ENCODE measurements around the gene CD7.

The CD7 gene

DNA sequence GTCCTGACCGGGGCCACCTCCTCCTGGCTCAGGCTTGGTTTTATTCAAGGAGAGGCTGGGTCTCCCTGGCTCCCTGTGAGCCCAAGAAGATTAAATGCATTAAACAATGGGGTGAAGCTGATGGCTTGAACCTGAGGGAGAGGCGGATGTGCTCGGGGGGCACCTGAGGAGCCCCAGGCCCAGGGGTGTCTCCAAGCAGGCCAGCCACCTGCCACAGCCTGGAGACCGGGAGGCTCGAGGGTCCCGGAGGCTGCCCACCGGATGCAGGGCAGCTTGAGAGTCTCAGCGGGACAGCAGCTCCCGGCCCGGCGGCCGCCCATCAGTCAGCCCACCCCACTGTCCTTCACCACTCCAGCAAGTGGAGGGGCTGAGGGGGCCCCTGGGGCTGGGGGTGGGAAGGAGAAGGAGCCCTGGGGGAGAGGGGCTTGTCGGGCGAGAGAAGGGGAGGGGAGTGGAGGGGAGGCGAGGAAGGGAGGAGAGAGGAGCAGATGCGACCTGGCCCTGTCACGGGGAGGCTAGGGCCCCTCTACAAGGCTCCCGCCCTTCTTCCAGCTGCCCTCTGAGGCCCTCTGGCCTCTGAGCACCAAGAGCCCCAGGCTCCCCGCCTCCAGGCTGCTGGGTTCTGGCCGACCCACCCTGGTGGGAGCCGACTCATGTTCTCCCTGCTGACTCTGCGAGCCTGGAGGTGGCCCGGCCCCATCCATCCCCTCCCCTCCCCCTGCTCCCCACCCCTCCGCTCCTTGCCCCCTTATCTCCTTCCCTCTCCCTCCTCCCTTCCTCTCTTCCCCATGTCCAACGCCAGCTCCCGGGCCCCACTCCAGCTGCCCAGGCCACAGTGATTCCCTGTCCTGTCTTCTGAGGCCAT is 13.2 kb downstream of the CD7 start:
- no peak overlapping the region for H3K27ac ChIP-seq
- TF ChIP-seq ZFX (IDR thresholded peaks at IDR 0.05): no peak
- TF ChIP-seq, protein P1, sequence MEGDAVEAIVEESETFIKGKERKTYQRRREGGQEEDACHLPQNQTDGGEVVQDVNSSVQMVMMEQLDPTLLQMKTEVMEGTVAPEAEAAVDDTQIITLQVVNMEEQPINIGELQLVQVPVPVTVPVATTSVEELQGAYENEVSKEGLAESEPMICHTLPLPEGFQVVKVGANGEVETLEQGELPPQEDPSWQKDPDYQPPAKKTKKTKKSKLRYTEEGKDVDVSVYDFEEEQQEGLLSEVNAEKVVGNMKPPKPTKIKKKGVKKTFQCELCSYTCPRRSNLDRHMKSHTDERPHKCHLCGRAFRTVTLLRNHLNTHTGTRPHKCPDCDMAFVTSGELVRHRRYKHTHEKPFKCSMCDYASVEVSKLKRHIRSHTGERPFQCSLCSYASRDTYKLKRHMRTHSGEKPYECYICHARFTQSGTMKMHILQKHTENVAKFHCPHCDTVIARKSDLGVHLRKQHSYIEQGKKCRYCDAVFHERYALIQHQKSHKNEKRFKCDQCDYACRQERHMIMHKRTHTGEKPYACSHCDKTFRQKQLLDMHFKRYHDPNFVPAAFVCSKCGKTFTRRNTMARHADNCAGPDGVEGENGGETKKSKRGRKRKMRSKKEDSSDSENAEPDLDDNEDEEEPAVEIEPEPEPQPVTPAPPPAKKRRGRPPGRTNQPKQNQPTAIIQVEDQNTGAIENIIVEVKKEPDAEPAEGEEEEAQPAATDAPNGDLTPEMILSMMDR (conservative IDR thresholded peaks at IDR 0.05): no peak

DNA sequence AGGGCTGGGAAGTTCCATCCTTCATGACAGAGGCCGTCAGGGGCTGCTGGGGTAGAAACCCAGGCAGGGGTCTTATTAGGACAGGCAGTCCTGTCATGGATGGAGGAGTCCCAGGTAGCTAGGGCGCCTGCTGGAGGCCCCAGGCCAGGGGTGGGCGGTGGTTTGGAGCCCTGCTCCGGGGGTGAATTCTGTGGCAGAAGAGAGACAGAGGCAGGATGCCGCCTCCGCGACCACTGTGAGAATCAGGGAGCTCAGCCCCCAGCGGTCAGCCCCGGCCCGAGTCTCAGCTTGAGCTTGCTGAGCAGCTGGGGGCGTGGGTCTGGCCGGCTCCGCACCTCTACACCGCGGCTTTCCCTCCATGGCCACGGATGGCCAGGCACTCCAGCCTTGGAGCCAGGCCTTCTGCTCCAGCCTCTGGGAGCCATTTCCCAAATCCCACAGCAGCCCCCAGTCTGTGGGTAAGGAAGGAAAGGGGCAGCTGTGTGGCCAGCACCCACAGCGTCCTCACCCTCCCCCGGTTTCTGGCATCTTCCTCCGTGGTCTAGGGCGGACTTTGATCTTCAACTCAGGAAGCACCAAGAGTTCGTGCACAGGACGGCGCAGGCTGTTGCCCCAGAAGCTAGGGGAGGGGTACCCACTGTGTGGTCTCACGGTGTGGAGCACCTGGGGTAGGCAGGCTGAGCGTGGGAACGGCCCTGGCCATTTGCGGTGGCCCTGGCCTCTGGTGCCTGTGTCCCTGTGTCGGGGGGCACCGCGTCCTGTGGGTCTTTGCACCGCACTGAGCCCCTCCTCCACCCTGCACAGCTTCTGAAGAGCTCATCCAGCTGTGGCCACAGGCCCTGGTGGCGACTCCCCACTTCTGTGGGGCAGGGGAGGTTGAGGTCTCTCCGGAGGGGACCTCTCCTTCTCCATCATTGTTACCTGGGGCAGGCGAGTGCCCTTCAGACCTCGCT is 14.1 kb downstream of the CD7 start:
- no peak overlapping the region for H3K27ac ChIP-seq
- TF ChIP-seq, protein P1 (conservative IDR thresholded peaks at IDR 0.05): no peak
- TF ChIP-seq ZFX (IDR thresholded peaks at IDR 0.05): no peak

DNA sequence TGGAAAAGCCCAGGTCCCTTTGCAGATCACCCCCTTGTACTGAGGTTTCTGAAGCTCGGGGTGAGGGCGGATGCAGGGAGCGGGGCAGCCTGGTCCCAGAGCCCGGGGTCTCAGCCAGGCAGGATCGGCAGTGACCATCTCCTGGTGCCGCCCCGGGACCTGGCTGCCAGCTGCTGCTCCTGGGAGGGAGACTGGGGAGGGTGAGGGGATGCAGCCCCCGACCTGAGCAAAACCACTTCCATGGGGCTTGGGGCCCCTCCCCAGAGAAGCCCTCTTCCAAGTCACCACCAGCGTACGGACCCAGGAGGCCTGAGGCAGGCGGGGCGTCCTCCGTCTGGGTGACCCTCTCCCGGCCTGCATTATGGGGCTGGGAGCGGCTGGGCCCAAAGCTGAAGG is 14.8 kb downstream of the CD7 start:
- H3K27ac ChIP-seq: no peak overlapping the region

DNA sequence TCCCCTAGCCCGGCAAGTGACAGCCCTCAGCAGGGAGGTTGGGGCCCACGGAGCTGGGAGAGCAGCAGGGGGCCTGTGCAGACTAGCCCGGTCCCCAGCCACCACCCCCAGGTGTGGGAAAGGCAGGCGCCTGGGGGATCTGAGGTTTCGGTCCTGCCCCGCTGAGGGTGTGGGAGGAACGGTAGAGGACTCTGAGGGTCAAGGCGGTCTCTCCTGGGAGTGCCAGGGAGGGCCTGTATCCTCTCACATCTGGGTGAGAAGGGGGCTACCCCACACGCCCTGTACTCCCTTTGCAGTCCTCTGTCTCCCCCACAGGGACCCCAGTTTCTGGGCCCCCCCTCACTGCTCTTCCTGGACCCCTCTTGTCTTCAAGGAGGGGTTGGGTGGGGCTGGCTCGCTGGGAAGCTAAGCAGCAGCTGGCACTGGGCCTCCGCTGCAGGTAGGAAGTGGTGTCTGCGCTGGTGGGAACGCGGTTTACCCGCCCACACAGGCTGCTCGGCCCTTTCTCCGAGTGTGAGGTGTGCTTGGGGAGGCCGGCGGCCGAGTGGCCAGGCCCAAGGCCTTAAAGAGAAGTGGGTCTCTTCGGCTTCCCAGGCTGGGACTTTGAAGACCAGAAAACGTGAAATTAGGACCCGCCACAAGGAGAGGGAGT is 15.4 kb downstream of the CD7 start:
- TF ChIP-seq ZFX (IDR thresholded peaks at IDR 0.05): no peak
- TF ChIP-seq, protein P1 (conservative IDR thresholded peaks at IDR 0.05): no peak
- no peak overlapping the region for H3K27ac ChIP-seq

More for the DNA sequence above, 14.8 kb downstream of the CD7 start:
- TF ChIP-seq, protein P1 (conservative IDR thresholded peaks at IDR 0.05): no peak
- no peak for TF ChIP-seq ZFX (IDR thresholded peaks at IDR 0.05)

DNA sequence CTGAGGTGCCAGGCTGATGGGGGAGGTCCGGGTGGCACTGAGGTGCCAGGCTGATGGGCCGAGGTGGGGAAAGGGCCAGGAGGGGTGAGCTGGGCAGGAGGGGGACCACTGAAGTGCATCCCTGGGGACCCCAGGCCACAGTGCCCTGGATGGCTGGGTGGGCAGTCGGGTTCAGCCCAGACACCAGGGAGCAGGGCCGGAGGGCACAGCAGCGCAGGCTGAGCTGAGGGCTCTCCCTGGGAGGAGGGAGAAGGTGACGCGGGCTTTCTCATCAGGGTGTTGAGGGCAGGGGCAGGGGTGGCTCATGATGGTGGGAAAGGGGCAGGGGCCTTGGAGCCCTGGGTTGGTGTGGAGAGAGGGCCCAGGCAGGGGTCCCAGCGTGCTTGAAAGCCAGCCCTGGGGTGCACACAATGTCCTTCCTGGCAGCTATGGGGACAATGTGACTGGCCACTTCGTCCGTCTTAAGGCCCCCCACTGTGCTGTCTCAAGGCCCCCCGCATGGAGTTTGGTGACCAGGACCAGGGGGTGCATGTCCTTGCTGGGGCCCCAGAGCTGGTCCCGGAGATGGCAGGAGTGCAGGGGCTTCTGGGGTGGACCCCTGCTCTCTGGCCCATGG is 16.0 kb downstream of the CD7 start:
- no peak overlapping the region for H3K27ac ChIP-seq
- TF ChIP-seq ZFX (IDR thresholded peaks at IDR 0.05): no peak
- TF ChIP-seq, protein P1 (conservative IDR thresholded peaks at IDR 0.05): no peak

DNA sequence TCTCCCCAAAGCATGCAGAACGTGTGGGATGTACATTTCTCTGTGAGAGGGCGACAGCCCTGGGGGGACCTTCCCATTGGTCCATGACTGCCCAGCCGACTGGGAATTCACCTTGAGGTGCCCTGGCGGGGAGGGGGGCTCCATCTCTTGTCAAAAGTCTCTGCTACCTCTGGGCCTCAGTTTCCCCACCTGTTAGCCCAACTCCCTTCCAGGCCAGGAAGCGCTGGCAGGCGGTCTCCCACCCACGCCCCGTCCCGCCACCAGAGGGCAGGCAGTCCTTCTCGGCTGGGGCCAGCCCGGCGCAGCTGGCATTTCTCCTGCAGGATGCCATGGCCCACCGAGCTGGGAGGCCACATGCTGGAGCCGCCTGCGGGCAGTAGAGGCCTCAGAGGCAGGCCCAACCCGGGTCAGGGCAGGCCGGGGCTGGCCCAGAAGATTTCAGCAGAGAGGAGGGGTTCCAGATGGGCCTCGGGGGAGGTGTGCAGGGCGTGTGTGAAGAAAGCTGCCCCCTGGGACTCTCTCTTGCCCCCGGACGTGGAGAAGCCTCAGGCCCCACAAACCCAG is 16.6 kb downstream of the CD7 start:
- no peak for TF ChIP-seq ZFX (IDR thresholded peaks at IDR 0.05)
- TF ChIP-seq, protein P1 (conservative IDR thresholded peaks at IDR 0.05): no peak; the same call in 1 of the 2 replicates
- H3K27ac ChIP-seq: no peak overlapping the region

Measured in C4-2B (cell line).